ENCODE results near the gene SLC4A2.

The SLC4A2 gene

GRCh38 chr7:151045262-151045661, 14.1 kb upstream of the SLC4A2 start:
- no peak for DNase-seq

GRCh38 chr7:151045967-151046366, 13.4 kb upstream of the SLC4A2 start:
- no peak for DNase-seq

- DNase-seq: no peak
Measured at GRCh38 chr7:151046603-151047573, 12.5 kb upstream of the SLC4A2 start.

DNA sequence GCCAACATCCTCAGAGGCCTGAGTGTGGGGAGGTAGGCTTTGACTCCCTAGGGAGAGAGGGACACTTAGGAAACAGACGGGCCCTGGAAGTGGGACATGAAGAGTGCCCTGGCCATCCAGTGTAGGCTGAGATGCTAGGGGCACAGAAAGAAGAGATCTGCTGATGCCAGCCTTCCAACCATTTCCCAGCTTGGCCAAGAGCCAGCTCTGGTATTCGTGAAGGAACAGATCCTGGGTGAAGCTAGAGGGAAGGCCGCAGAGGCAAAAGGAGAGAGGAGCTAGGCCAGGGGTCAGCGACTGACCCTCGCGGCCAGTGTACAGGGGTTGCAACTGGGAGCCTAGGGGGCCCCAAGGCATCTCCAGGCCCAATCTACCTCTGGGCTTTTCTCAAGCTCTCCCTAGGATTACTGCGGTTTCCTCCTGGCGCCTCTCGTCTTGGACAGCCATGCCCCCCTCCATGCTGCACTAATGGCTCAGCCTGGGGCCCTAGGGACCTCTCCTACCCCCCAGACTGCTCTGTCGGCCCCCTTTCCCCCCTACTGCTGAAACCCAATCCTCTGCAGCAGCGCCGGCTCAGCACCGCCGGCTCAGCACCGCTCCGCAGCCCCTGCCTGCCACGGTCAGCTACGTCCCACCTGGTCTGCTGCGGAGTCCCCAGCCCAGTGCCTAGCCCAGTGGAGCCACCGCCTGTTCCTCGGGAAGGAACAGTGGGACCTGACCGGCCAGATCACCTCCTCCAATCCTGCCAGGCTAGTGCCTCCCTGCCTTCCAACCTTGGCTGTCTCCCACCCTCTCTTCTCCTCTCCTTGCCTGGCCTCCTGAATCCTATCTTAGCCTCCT, 11.2 kb upstream of the SLC4A2 start, which contains the start of gene ASIC3:
Gene ASIC3, plus strand, starts transcription at position 556 of the 840 bp plus-strand sequence. CDS start 355 bp downstream, outside the sequence.
- DNase-seq: no peak

- DNase-seq: no peak
Measured at GRCh38 chr7:151048911-151049463, 10.4 kb upstream of the SLC4A2 start.

GRCh38 chr7:151051108-151051507, 8.3 kb upstream of the SLC4A2 start:
- no peak for DNase-seq

- no peak for DNase-seq
Measured at GRCh38 chr7:151053096-151053495, 6.3 kb upstream of the SLC4A2 start.

- DNase-seq: no peak
Measured at GRCh38 chr7:151053751-151054150, 5.6 kb upstream of the SLC4A2 start.

DNA sequence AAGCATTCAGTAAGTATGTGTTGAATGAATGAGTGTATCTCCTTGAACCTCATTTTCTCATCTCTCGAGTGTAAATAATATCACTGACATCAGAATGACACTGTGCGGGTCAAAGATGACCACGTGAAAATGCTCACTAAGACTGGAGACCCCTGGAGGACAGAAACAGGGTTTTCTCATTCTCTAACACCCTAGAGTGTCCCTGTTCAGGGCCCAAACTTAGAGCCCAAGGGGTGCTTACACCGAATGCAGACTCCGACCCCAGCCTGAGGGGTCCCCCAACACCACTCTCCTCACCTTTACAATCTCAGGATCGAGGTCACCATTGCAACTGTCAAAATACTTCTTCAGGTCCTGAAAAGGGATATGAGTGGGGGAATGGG, 3.1 kb upstream of the SLC4A2 start:
- DNase-seq: no peak

- no peak for DNase-seq
Measured at GRCh38 chr7:151056666-151057505, 2.5 kb upstream of the SLC4A2 start.

GRCh38 chr7:151057506-151057988, 1.8 kb upstream of the SLC4A2 start, which contains the start of gene CDK5:
Gene CDK5 (minus strand): TSS chr7:151057897. CDS start chr7:151057848, 49 bp downstream.
- no peak for DNase-seq

DNA sequence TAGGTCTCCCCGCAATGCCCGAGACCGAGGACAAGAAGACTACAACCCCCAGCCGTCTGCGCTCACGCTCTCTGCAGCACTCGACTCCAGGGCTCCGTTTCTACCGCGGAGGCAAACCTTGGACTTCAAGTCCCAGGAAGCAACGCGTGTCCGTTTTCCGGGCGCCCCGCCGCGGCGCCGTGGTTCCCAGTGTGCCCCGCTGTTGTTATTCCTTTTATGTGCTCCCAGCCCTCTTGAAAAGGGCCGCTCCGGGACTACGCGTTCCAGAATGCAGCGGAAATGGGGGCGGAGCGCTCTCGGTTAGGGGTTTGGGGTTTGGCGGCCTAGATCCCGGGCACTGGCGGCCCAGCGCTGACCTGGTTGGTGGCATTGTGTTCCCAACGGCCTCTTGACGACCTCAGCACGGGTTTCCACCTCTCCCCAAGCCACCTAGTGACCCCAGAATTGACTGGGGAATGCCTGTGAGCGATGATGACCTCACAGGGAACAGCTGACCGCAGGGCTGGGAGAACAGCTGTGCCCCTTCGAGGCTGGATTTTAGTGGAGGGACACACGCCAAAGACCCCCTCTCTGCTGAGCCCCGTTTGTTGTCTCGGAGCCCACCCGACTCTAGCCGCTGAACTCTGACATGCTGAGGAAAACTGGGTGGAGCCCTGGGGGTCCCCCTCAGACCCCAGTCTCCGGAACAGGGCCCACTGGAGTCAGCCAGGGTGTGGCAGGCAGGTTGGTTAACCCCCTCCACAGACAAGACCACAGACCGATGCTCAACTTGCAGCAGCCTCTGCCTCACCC, 1.2 kb upstream of the SLC4A2 start:
- peak; percentile 98 for DNase-seq

GRCh38 chr7:151058781-151059366, 515 bp upstream of the SLC4A2 start:
- DNase-seq: no peak

GRCh38 chr7:151060113-151060415, 675 bp downstream of the SLC4A2 start:
- DNase-seq: no peak

DNA sequence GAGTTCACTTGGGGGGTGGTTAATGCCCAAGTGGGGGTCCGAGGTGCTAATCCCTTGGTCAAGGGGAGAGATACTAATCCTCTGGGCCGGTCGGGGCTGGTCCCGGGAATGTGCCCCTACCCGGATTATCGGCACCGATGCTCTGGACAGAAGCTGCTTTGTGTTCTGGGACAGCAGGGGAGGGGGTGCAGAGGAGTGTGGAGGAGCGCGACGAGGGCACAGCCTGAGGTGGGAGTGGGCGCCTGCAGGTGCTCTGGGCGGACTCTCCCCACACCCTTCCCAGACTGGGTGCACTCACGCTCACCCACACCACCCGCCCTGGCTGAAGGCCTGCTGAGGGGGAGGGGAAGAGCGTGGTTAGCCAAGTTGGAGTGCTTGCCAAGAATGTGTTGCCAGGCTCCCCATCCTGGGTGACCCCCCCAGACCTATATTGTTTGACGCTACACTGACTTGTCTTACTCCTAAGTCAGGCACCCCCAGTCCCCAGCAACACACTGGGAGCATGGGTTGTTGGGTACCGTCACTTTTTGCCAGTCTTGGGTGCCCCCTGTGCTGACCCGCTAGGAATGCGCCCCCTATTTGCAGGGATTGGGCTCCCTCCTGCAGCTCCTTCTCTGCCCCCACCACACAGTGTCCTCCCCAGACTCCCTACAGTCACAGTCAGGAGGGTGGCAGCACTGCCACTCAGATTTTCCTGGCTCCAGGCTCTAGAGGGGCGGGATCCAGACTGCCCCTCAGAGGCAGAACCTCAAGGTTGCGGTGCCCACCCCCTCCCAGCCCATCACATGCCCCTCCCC, 1.2 kb downstream of the SLC4A2 start:
- DNase-seq: no peak

DNA sequence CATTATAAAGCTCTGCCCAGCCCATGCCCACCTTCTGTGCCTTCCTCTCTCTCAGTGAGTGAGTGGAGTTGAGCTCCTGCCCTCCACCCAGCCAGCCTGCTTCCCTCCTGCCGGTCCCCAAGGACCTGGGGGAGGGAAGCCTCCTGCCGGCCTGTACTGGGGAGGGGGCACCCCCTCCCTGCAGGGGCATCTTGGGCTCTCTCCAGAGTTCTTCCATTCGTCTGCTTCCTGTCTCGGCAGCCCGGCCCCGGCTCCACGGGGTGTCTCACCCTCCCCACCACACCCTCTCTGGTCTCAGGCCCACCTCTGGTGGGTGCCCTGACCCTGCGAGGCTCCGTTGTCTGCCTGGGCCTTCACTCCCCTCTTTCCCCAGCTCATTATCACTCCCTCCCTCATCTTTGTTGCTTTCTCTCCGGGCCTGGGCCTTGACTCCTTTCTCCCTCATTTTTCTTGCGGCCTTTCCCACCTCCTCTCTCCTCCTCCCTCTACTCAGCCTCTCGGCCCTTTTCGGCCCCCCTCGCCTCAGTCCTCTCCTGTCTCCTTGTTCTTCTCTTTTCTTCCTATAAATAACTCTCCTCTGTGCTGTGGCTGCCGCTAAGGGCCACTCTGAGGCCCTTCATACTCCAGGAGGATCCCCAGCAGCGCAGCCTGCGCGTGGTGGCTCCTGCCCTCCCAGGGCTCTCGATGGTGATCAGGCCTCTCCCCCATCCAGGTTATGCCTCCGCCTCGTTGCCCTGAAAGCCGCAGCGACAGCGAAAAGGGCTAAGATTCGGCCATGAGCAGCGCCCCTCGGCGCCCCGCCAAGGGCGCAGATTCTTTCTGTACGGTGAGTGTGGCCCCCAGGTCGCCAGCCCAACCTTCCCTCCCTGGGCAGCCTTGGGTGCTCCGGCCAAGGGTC, 2.1 kb downstream of the SLC4A2 start:
- no peak for DNase-seq

GRCh38 chr7:151062111-151062398, 2.7 kb downstream of the SLC4A2 start:
- DNase-seq: no peak

DNA sequence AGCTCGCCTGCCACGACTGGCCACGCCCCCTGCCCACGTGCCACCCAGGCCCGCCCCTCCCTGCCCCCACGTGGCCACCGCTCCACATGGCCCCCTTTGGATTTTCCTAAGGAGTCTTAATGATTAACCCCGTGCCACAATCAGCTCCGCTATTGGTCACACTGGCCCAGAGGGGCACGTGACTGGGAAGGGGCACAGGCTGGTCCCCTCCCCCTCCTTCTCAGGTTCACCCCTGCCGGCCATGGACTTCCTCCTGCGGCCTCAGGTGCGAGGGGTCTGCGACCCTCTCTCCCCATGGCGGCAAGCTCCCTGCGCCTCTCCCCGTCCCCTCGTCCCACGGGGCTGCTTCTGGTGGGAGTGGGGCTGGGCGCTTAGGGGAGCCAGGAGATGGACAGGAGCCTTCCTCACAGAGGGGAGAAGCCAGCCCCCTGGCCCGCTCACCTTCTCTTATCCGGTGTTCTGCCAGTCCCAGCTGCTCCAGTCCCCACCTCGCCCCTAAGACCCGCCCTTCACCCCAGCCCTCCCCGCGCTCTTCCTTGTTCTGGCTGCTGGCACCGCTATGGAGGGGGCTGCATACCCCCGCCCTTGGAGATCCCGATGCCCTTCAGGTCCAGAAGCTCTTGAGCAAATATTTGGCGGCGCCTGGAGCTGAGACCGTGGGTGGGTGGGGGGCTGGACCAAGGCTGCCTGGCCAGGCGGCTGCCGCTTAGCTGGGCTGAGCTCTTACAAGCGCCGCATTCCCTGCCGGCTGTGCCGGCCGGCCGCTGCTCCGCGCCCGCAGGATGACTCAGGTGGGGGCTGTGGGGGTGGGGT, 3.2 kb downstream of the SLC4A2 start:
- no peak for DNase-seq

- no peak for DNase-seq
Measured at GRCh38 chr7:151063212-151063561, 3.8 kb downstream of the SLC4A2 start.

All from NCI-H2107 (cell line).